Left lung (tissue), 10 donors: ENCODE results near the gene MAP4. TPM values are rescaled to one million over a fixed set of nuclear protein-coding genes. Genes with fewer than 3 reads are reported as not detected.
A peak's percentile ranks its signal among the peaks of the same experiment; 100 is the strongest.

ENCODE experiments used
- ATAC-seq: fragments of 200-7000 bp; cut with Tn5 transposase; one replicate; pipeline ENCODE4 v1.9.1; 2020; ENCODE audit warnings: moderate library complexity
- DNase-seq, 4 donors: peaks; one replicate each; pipeline ENCODE4 v3.0.0-alpha.2; 2013 to 2020
- H3K27ac ChIP-seq, 2 donors: fragments of 200-600 bp; sonication (generic) in 1 of 2; one replicate each; pipeline versions ENCODE4 v1.5.0 to v1.8.0; 2020 to 2021
- H3K27me3 ChIP-seq, 2 donors: fragments of 200-600 bp; sonication (generic) in 1 of 2; one replicate each; pipeline versions ENCODE4 v1.5.0 to v1.8.0; 2020 to 2021
- H3K36me3 ChIP-seq, 2 donors: fragments of 200-600 bp; sonication (generic) in 1 of 2; one replicate each; pipeline versions ENCODE4 v1.5.0 to v1.8.0; 2020 to 2021
- H3K4me1 ChIP-seq, 2 donors: fragments of 200-600 bp; one replicate each; pipeline ENCODE4 v1.8.0; 2021
- H3K4me3 ChIP-seq, 2 donors: fragments of 200-600 bp; sonication (generic) in 1 of 2; one replicate each; pipeline versions ENCODE4 v1.5.0 to v1.8.0; 2020 to 2021; ENCODE audit warnings: mild to moderate bottlenecking in 1 of 2
- H3K9me3 ChIP-seq, 2 donors: fragments of 200-600 bp; sonication (generic) in 1 of 2; one replicate each; pipeline versions ENCODE4 v1.5.0 to v1.8.0; 2020 to 2021
- CTCF ChIP-seq, 2 donors: fragments of 200-600 bp; sonication (generic) in 1 of 2; IDR thresholded peaks; one replicate each; pipeline versions ENCODE4 v1.5.0 to v1.8.0; 2021; ENCODE audit warnings: antibody characterized with exemption in 2 of 2
- intact Hi-C, 2 donors: fragments of 100-400 bp; cut with DNase I; formaldehyde crosslinking; loops; one replicate each; pipeline versions ENCODE4 v1.11.2 to v1.14.2; 2022
- polyA plus RNA-seq, 6 donors: library from polyadenylated mRNA; unstranded; fragments of 120-200 nt; gene quantifications; one replicate each; pipeline ENCODE4 v1.2.1, GENCODE V29; 2013; ENCODE audit not compliant: insufficient read length in 6 of 6
- total RNA-seq, 2 donors: library from RNA; stranded (reverse); fragmentation: NEBNext Ultra II Directional; extraction: Animal tissue kit (Norgen Biotek cat#: 25700); gene quantifications; one replicate each; pipeline ENCODE4 v1.2.1, GENCODE V29; 2021
- donor health status: DM: no; HTN: yes; CAD: no.
- donor health status: DM: no; HTN: no; CAD: no.

Gene MAP4
- total and polyA plus RNA-seq, 8 donors: 165 to 216 (median 177) TPM

GRCh38 chr3:47847801-47848518 is 168.3 kb downstream of the MAP4 start:
- ATAC-seq (no peak), DNase-seq (peak in 1 of 4 donors; percentile 72)
- peaks cover 0 to 100% of the 10 kb centered on the region in 2 donors for H3K36me3 ChIP-seq
- no peak overlapping the region for H3K27ac ChIP-seq
- H3K9me3 ChIP-seq: no peaks in the 10 kb centered on the region
- no peak for TF ChIP-seq CTCF (IDR thresholded peaks at IDR 0.05)
- no peak overlapping the region for H3K4me3 ChIP-seq
- H3K27me3 ChIP-seq: no peaks in the 10 kb centered on the region
- intact Hi-C loops: loop anchor here in 1 of 2 donors (10.0 kb wide), 1 partner anchor 307 kb away; no protein-coding TSS in a partner anchor
- no peaks in the 10 kb centered on the region for H3K4me1 ChIP-seq

GRCh38 chr3:47847260-47847659 is 169.0 kb downstream of the MAP4 start:
- intact Hi-C loops: loop anchor here in 1 of 2 donors (10.0 kb wide), 1 partner anchor 308 kb away; no protein-coding TSS in a partner anchor

GRCh38 chr3:47846880-47847248 is 169.4 kb downstream of the MAP4 start:
- no peaks in the 10 kb centered on the region for H3K9me3 ChIP-seq
- H3K27ac ChIP-seq: no peak overlapping the region
- intact Hi-C loops: loop anchor here in 1 of 2 donors (10.0 kb wide), 1 partner anchor 308 kb away; no protein-coding TSS in a partner anchor
- no peaks in the 10 kb centered on the region for H3K4me1 ChIP-seq
- no peaks in the 10 kb centered on the region for H3K27me3 ChIP-seq
- H3K36me3 ChIP-seq: peaks cover 0 to 100% of the 10 kb centered on the region in 2 donors
- DNase-seq (no peak), ATAC-seq (no peak)
- TF ChIP-seq CTCF (IDR thresholded peaks at IDR 0.05): no peak
- no peak overlapping the region for H3K4me3 ChIP-seq

More at GRCh38 chr3:47847260-47847659, 169.0 kb downstream of the MAP4 start:
- Histone ChIP-seq H3K4me3 (no peak overlapping the region), H3K36me3 (peaks cover 0 to 100% of the 10 kb centered on the region in 2 donors), H3K27ac (no peak overlapping the region), H3K4me1 (no peaks in the 10 kb centered on the region), H3K9me3 (no peaks in the 10 kb centered on the region), H3K27me3 (no peaks in the 10 kb centered on the region)
- ATAC-seq (no peak), DNase-seq (peak in 1 of 4 donors; percentile 64)
- TF ChIP-seq CTCF (IDR thresholded peaks at IDR 0.05): no peak

GRCh38 chr3:47846186-47846879 is 169.9 kb downstream of the MAP4 start:
- Histone ChIP-seq H3K4me1 (no peaks in the 10 kb centered on the region), H3K4me3 (no peak overlapping the region), H3K27ac (no peak overlapping the region), H3K9me3 (no peaks in the 10 kb centered on the region), H3K36me3 (peaks cover 0 to 100% of the 10 kb centered on the region in 2 donors), H3K27me3 (no peaks in the 10 kb centered on the region)
- no peak for DNase-seq
- intact Hi-C loops: loop anchor here in 1 of 2 donors (10.0 kb wide), 1 partner anchor 308 kb away; no protein-coding TSS in a partner anchor
- ATAC-seq: no peak
- TF ChIP-seq CTCF (IDR thresholded peaks at IDR 0.05): no peak

- Histone ChIP-seq H3K4me3 (no peak overlapping the region), H3K36me3 (peaks cover 0 to 100% of the 10 kb centered on the region in 2 donors), H3K27me3 (no peaks in the 10 kb centered on the region), H3K4me1 (no peaks in the 10 kb centered on the region), H3K27ac (no peak overlapping the region), H3K9me3 (no peaks in the 10 kb centered on the region)
- TF ChIP-seq CTCF (IDR thresholded peaks at IDR 0.05): no peak
- peak in 1 of 4 donors; percentile 17 for DNase-seq
- ATAC-seq: no peak
- intact Hi-C loops: loop anchor here in 1 of 2 donors (10.0 kb wide), 1 partner anchor 313 kb away; no protein-coding TSS in a partner anchor
These were observed 174.3 kb downstream of the MAP4 start for GRCh38 chr3:47841786-47842349.
